OCI-LY1 (cell line): Measurements from ENCODE around the gene VMP1.

Source experiments
- H2AFZ ChIP-seq: fragments of 200-600 bp; sonication (generic), shearing (Covaris generic); 2 replicates; pipeline ENCODE4 v1.6.0; 2014; ENCODE audit warnings: antibody characterized with exemption, mild to moderate bottlenecking, low read length
- H3F3A ChIP-seq: fragments of 200-600 bp; sonication (generic), shearing (Covaris generic); 2 replicates; pipeline ENCODE4 v1.6.0; 2014; ENCODE audit warnings: mild to moderate bottlenecking, antibody characterized with exemption, low read length, moderate library complexity; ENCODE audit not compliant: insufficient read depth
- H3K27ac ChIP-seq: fragments of 200-600 bp; sonication (generic); 2 replicates; pipeline ENCODE4 v1.5.1; 2014; ENCODE audit warnings: low read length, mixed run types, mild to moderate bottlenecking, low read depth; ENCODE audit not compliant: poor library complexity, severe bottlenecking
- H3K27me3 ChIP-seq: fragments of 200-600 bp; sonication (generic); 2 replicates; pipeline ENCODE4 v1.6.0; 2014; ENCODE audit warnings: antibody characterized with exemption, mild to moderate bottlenecking, low read length, moderate library complexity; ENCODE audit not compliant: insufficient read depth
- H3K36me3 ChIP-seq: fragments of 200-600 bp; sonication (generic); 2 replicates; pipeline ENCODE4 v1.6.1; 2014; ENCODE audit warnings: mild to moderate bottlenecking, antibody characterized with exemption, low read length, moderate library complexity, mixed read lengths; ENCODE audit not compliant: insufficient read depth
- H3K4me1 ChIP-seq: fragments of 200-600 bp; sonication (generic); 2 replicates; pipeline ENCODE4 v1.5.1; 2014; ENCODE audit warnings: mild to moderate bottlenecking, low read length, moderate library complexity; ENCODE audit not compliant: insufficient read depth, severe bottlenecking
- H3K4me2 ChIP-seq: fragments of 200-600 bp; sonication (generic), shearing (Covaris generic); 2 replicates; pipeline ENCODE4 v1.6.1; 2014; ENCODE audit warnings: low read length
- H3K4me3 ChIP-seq: fragments of 200-600 bp; sonication (generic); 2 replicates; pipeline ENCODE4 v1.5.1; 2014; ENCODE audit warnings: low read length, low read depth, mild to moderate bottlenecking, mixed read lengths; ENCODE audit not compliant: poor library complexity, severe bottlenecking
- H3K79me2 ChIP-seq: fragments of 200-600 bp; shearing (Covaris generic); 2 replicates; pipeline ENCODE4 v1.6.1; 2016; ENCODE audit warnings: mixed run types, low read length, mixed read lengths; ENCODE audit not compliant: insufficient read depth
- H3K9ac ChIP-seq: fragments of 200-600 bp; sonication (generic), shearing (Covaris generic); 2 replicates; pipeline ENCODE4 v1.6.1; 2014; ENCODE audit warnings: mild to moderate bottlenecking, low read length, mixed read lengths
- H3K9me2 ChIP-seq: fragments of 200-600 bp; sonication (generic), shearing (Covaris generic); 2 replicates; pipeline ENCODE4 v1.6.1; 2014; ENCODE audit warnings: low read depth, mild to moderate bottlenecking, low read length, mixed read lengths
- H3K9me3 ChIP-seq: fragments of 200-600 bp; shearing (Covaris generic); 2 replicates; pipeline ENCODE4 v1.6.1; 2014; ENCODE audit warnings: low read length, mixed read lengths
- H4K20me1 ChIP-seq: fragments of 200-600 bp; sonication (generic), shearing (Covaris generic); 2 replicates; pipeline ENCODE4 v1.6.0; 2016; ENCODE audit warnings: mild to moderate bottlenecking, low read length; ENCODE audit not compliant: insufficient read depth
- CTCF ChIP-seq: fragments of 200-600 bp; sonication (generic), shearing (Covaris generic); IDR thresholded peaks from 2 replicates; pipeline ENCODE4 v1.5.1; 2017; ENCODE audit warnings: mild to moderate bottlenecking, antibody characterized with exemption, low read length, moderate library complexity, mixed read lengths
- EZH2 ChIP-seq: fragments of 200-600 bp; sonication (generic), shearing (Covaris generic); IDR thresholded peaks from 2 replicates; pipeline ENCODE4 v1.8.0; 2017; ENCODE audit warnings: borderline replicate concordance, mixed run types, mild to moderate bottlenecking, antibody characterized with exemption, low read length, moderate library complexity, mixed read lengths

The VMP1 gene

DNA sequence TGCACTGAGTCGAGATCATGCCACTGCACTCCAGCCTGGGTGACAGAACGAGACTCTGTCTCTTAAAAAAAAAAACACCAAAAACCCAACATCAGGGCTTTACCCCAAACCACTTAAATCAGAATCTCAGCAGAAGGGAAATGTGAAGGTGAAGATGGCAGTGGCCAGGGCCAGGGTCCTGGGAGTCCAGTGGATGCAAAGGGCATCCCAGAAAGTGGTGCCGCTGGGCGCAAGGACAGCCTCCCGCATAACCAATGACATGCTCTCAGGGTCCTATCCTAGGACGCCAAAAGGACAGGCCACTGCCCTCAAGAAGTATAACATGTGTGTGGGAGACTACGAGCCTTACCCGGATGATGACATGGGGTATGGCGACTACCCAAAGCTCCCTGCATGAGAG lies 177.4 kb downstream of the VMP1 start:
- no peaks in the 10 kb centered on the region for H3K9me2 ChIP-seq
- H3K36me3 ChIP-seq: peaks cover 38% of the 10 kb centered on the region
- H3K4me1 ChIP-seq: no peaks in the 10 kb centered on the region
- H3K4me2 ChIP-seq: no peak overlapping the region
- no peak for TF ChIP-seq CTCF
- TF ChIP-seq EZH2: no peak
- no peak overlapping the region for H3K27ac ChIP-seq
- no peaks in the 10 kb centered on the region for H3K9me3 ChIP-seq
- no peaks in the 10 kb centered on the region for H3F3A ChIP-seq
- no peaks in the 10 kb centered on the region for H3K27me3 ChIP-seq
- no peak overlapping the region for H3K4me3 ChIP-seq
- no peaks in the 10 kb centered on the region for H3K79me2 ChIP-seq
- H4K20me1 ChIP-seq: no peaks in the 10 kb centered on the region
- H2AFZ ChIP-seq: no peak overlapping the region
- H3K9ac ChIP-seq: no peak overlapping the region

- Histone ChIP-seq H3K9me2 (no peaks in the 10 kb centered on the region), H3K79me2 (peaks cover 13% of the 10 kb centered on the region), H3K4me3 (no peak overlapping the region), H3K36me3 (peaks cover 24% of the 10 kb centered on the region), H3K4me1 (peaks cover 11% of the 10 kb centered on the region), H3K27ac (no peak overlapping the region), H3K27me3 (no peaks in the 10 kb centered on the region), H3K9ac (no peak overlapping the region), H2AFZ (no peak overlapping the region), H4K20me1 (no peaks in the 10 kb centered on the region), H3K4me2 (no peak overlapping the region), H3K9me3 (no peaks in the 10 kb centered on the region), H3F3A (no peaks in the 10 kb centered on the region)
- TF ChIP-seq CTCF (no peak), EZH2 (no peak)
Measured at GRCh38 chr17:59888145-59888750, 180.8 kb downstream of the VMP1 start.

DNA sequence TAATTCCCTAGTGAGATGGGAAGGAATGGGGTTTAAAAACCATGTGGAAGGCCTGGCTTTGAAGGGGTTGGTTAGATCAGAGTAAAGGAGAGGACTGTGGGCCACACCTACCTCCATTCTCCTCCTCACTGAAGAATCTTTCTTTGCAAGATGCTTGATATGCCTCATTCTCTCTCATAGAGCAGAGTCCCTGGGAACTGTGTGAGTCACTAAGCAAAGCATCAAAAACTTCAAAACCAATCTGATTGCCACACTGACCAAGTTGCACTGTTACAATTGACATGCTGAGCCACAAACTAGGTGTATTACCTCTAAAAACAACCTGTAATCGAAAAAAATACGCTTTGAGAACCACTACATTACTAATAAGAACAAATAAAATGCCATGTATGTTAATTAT lies 183.3 kb downstream of the VMP1 start:
- Histone ChIP-seq H3K9ac (no peak overlapping the region), H3K4me2 (no peak overlapping the region), H2AFZ (no peak overlapping the region)

More for the DNA sequence above, 183.3 kb downstream of the VMP1 start:
- peaks cover 7% of the 10 kb centered on the region for H3K36me3 ChIP-seq
- H3K9me2 ChIP-seq: no peaks in the 10 kb centered on the region
- H3K4me1 ChIP-seq: peaks cover 22% of the 10 kb centered on the region
- H3K4me3 ChIP-seq: no peak overlapping the region
- peaks cover 35% of the 10 kb centered on the region for H3K79me2 ChIP-seq
- no peak for TF ChIP-seq EZH2
- TF ChIP-seq CTCF: no peak
- H4K20me1 ChIP-seq: no peaks in the 10 kb centered on the region
- H3F3A ChIP-seq: no peaks in the 10 kb centered on the region
- H3K27me3 ChIP-seq: no peaks in the 10 kb centered on the region
- H3K27ac ChIP-seq: no peak overlapping the region
- H3K9me3 ChIP-seq: no peaks in the 10 kb centered on the region
